T-helper 1 cell treated with Interleukin-12 subunit alpha and Interleukin-12 subunit beta and Interleukin-4 antibody, amounts not matched to agents 30 μg/mL and 1 μg/mL, for 36 hours (primary cell): ENCODE results near the gene SELENON.

Experiments used
- H3K27ac Mint-ChIP-seq: one replicate; pipeline ENCODE4 v1.8.0; 2021; ENCODE audit warnings: mild to moderate bottlenecking, mixed read lengths
- H3K27me3 Mint-ChIP-seq: one replicate; pipeline ENCODE4 v1.8.0; 2021; ENCODE audit warnings: low read depth, mixed read lengths
- H3K36me3 Mint-ChIP-seq: one replicate; pipeline ENCODE4 v1.8.0; 2021; ENCODE audit warnings: low read depth, mixed read lengths
- H3K4me1 Mint-ChIP-seq: one replicate; pipeline ENCODE4 v1.8.0; 2021; ENCODE audit warnings: low read depth, mixed read lengths
- H3K4me3 Mint-ChIP-seq: one replicate; pipeline ENCODE4 v1.8.0; 2021; ENCODE audit warnings: mild to moderate bottlenecking, moderate library complexity, mixed read lengths
- H3K9me3 Mint-ChIP-seq: one replicate; pipeline ENCODE4 v1.8.0; 2021; ENCODE audit warnings: mixed read lengths

Gene SELENON

DNA sequence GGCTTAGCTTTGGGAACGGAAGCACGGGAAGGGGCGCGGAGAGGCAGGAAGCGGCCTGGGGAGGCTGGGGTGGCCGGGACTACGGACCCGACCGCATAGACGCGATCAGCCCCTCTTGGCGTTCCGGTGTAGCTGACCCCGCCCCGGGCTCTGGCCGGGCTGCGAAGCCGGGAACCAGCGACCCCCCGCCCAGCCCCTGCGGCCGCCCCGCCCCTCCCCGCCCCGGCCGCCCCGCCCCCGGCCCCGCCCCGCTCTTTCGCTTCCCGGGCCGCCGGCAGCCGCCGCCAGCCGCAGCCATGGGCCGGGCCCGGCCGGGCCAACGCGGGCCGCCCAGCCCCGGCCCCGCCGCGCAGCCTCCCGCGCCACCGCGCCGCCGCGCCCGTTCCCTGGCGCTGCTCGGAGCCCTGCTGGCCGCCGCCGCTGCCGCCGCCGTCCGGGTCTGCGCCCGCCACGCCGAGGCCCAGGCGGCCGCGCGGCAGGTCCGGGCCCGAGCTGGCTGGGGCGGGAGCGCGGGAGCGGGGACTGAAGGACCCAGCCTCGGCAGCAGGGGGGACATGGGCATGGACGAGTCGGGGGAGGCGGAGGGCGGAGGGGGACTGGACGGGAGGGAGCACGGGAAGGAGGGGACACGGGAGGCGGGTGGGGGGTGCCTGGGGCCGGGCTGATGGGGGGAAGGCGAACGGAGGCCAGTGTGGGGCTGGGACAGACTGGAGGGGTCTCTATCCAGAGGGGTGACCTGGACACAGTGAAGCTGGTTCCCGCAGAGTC lies at the start of gene SELENON:
SELENON (plus strand) TSS at position 259 of the 768 bp plus-strand sequence; CDS start at position 297, 38 bp downstream.
- Mint-ChIP-seq H3K27me3 (peaks cover 43% of the 10 kb centered on the region), H3K36me3 (peaks cover 2% of the 10 kb centered on the region), H3K4me1 (peaks cover 27% of the 10 kb centered on the region), H3K4me3 (peak within 1 kb of the TSS; percentile 75), H3K27ac (no peak within 1 kb of the TSS), H3K9me3 (no peaks in the 10 kb centered on the region)

- Mint-ChIP-seq H3K27ac (no peak overlapping the region), H3K27me3 (peaks cover 31% of the 10 kb centered on the region), H3K9me3 (no peaks in the 10 kb centered on the region), H3K4me3 (no peak overlapping the region), H3K36me3 (peaks cover 4% of the 10 kb centered on the region), H3K4me1 (peaks cover 9% of the 10 kb centered on the region)
Observed at GRCh38 chr1:25750923-25751605, 48.9 kb upstream of the SELENON start.

DNA sequence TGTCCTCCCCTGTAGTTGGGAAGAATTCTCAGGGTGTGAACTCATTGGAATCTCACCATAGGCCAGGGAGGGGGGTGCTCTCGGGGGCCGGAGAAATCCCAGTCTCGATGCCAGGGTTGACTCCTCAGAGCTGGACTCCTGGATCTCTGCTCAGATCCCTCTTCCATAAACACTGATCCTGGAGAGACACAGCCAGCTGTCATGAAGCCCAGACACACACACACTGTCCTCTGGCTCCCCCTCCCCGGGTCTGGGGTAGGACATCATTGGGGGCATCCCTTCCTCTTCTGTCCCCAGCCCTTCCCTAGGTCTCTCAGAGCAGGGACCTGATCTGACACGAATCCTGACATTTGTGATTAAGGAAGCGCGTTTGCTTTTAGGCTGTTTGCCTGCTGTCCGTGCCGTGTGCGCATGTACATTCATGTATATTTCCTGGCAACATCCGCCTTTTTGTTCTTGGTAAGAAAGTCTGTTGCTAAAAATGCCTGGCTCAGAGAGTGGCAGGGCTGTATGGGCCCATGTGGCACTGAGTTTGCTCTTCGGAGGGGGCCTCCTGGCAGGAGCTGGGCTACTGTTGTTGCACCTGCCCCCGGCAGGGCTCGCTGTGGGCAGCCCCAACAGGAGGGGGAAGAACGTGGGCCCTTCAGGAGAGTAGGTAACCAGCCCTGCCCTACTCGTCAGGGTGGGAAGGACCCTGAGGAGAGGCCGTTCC lies 45.4 kb upstream of the SELENON start:
- H3K4me3 Mint-ChIP-seq = no peak overlapping the region
- peaks cover 46% of the 10 kb centered on the region for H3K27me3 Mint-ChIP-seq
- H3K27ac Mint-ChIP-seq = no peak overlapping the region
- H3K9me3 Mint-ChIP-seq = no peaks in the 10 kb centered on the region
- peaks cover 9% of the 10 kb centered on the region for H3K4me1 Mint-ChIP-seq
- H3K36me3 Mint-ChIP-seq = peaks cover 4% of the 10 kb centered on the region

GRCh38 chr1:25755475-25756125 lies 44.4 kb upstream of the SELENON start:
- H3K4me3 Mint-ChIP-seq = no peak overlapping the region
- no peak overlapping the region for H3K27ac Mint-ChIP-seq
- peaks cover 4% of the 10 kb centered on the region for H3K36me3 Mint-ChIP-seq

DNA sequence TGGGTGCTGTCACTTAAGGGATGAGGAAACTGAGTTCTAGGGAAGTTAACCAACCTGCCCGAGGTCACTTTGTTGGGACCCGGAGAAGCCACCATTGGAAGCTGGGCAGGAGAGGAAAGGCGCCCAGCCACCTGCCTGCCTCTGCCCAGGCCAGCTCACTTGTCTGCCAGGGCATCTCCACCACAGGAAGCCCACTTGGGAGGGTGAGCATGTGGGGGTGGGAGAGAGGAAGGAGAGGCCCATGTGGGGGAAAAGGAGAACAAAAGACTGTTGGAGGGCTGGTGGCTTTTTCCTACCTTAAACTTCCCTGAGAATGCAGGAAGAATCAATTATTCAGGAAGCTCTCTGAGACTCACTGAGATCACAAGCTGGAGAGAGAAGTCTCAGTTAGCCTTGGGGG lies 43.8 kb upstream of the SELENON start:
- peaks cover 54% of the 10 kb centered on the region for H3K27me3 Mint-ChIP-seq
- peaks cover 9% of the 10 kb centered on the region for H3K4me1 Mint-ChIP-seq
- H3K4me3 Mint-ChIP-seq = no peak overlapping the region
- no peak overlapping the region for H3K27ac Mint-ChIP-seq
- H3K9me3 Mint-ChIP-seq = no peaks in the 10 kb centered on the region
- H3K36me3 Mint-ChIP-seq = peaks cover 4% of the 10 kb centered on the region

More at GRCh38 chr1:25755475-25756125, 44.4 kb upstream of the SELENON start:
- Mint-ChIP-seq H3K9me3 (no peaks in the 10 kb centered on the region), H3K4me1 (peaks cover 9% of the 10 kb centered on the region), H3K27me3 (peaks cover 55% of the 10 kb centered on the region)

- H3K27me3 Mint-ChIP-seq = peaks cover 49% of the 10 kb centered on the region
- no peak overlapping the region for H3K27ac Mint-ChIP-seq
- no peaks in the 10 kb centered on the region for H3K9me3 Mint-ChIP-seq
- H3K4me3 Mint-ChIP-seq = no peak overlapping the region
- peaks cover 4% of the 10 kb centered on the region for H3K36me3 Mint-ChIP-seq
- peaks cover 9% of the 10 kb centered on the region for H3K4me1 Mint-ChIP-seq
Observed at GRCh38 chr1:25757151-25757845, 42.7 kb upstream of the SELENON start.

- H3K36me3 Mint-ChIP-seq = peaks cover 4% of the 10 kb centered on the region
- H3K4me1 Mint-ChIP-seq = peaks cover 9% of the 10 kb centered on the region
- no peak overlapping the region for H3K27ac Mint-ChIP-seq
- no peaks in the 10 kb centered on the region for H3K9me3 Mint-ChIP-seq
- peaks cover 49% of the 10 kb centered on the region for H3K27me3 Mint-ChIP-seq
- H3K4me3 Mint-ChIP-seq = no peak overlapping the region
Observed at GRCh38 chr1:25757846-25758185, 42.2 kb upstream of the SELENON start.

GRCh38 chr1:25758466-25759070 lies 41.4 kb upstream of the SELENON start:
- peaks cover 9% of the 10 kb centered on the region for H3K4me1 Mint-ChIP-seq
- no peak overlapping the region for H3K4me3 Mint-ChIP-seq
- no peaks in the 10 kb centered on the region for H3K9me3 Mint-ChIP-seq
- peaks cover 4% of the 10 kb centered on the region for H3K36me3 Mint-ChIP-seq
- H3K27me3 Mint-ChIP-seq = peaks cover 46% of the 10 kb centered on the region
- no peak overlapping the region for H3K27ac Mint-ChIP-seq

DNA sequence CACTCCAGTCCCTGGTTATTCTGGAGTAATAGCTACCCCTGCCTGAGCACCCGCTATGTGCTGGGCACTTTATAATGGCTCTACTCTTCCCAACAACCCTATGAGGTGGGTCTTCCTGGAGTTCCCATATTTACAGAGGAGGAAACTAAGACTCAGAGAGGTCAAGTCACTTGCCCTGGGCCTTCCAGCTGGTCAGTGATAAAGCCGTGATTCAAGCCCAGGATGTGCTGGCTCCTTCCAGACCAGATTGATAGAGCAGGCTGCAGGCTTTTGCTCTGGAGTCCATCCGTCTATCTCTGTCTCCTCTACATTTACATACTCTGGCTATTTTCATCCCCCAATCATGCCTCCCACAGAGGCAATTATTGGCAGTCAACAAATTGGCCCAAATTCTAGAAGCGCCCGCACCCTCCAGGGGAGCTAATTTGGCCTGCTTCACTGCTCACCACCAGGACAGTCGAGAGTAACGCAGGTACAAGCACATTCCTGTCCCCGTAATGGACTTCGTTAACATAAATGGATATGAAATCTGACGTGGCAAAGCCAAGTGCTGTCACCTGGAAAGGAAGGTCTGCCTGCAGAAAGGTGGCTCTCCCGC lies 39.8 kb upstream of the SELENON start:
- peaks cover 38% of the 10 kb centered on the region for H3K27me3 Mint-ChIP-seq
- H3K4me3 Mint-ChIP-seq = no peak overlapping the region
- H3K9me3 Mint-ChIP-seq = no peaks in the 10 kb centered on the region
- peaks cover 3% of the 10 kb centered on the region for H3K36me3 Mint-ChIP-seq
- peaks cover 6% of the 10 kb centered on the region for H3K4me1 Mint-ChIP-seq
- H3K27ac Mint-ChIP-seq = no peak overlapping the region

- H3K36me3 Mint-ChIP-seq = no peaks in the 10 kb centered on the region
- H3K4me3 Mint-ChIP-seq = no peak overlapping the region
- H3K4me1 Mint-ChIP-seq = peaks cover 2% of the 10 kb centered on the region
- H3K27ac Mint-ChIP-seq = no peak overlapping the region
- no peaks in the 10 kb centered on the region for H3K9me3 Mint-ChIP-seq
- H3K27me3 Mint-ChIP-seq = peaks cover 33% of the 10 kb centered on the region
Observed at GRCh38 chr1:25760871-25761270, 39.1 kb upstream of the SELENON start.

DNA sequence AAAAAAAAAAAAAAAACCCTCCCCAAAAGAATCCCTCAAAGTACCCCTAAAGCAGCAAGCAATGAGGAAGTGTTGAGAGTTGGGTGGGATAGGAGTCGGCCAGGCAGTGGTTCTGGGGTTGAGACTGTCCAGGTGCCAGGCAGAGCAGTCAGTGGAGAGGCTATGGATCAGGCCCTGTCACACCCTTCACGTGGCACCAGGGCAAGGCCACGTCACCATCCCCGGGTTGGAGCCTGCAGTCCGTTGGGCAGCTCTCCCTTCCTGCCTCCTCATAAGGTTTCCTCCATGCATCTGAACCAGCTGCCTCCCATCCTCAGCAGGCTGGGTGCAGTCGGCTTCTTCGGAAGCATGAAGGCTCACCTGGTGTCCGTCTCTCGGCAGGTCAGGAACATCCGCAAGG lies 36.5 kb upstream of the SELENON start:
- no peak overlapping the region for H3K4me3 Mint-ChIP-seq
- no peak overlapping the region for H3K27ac Mint-ChIP-seq
- H3K36me3 Mint-ChIP-seq = no peaks in the 10 kb centered on the region

GRCh38 chr1:25765136-25765922 lies 34.7 kb upstream of the SELENON start:
- peaks cover 1% of the 10 kb centered on the region for H3K4me1 Mint-ChIP-seq
- H3K4me3 Mint-ChIP-seq = no peak overlapping the region

More for the DNA sequence above, 36.5 kb upstream of the SELENON start:
- Mint-ChIP-seq H3K9me3 (no peaks in the 10 kb centered on the region), H3K4me1 (peaks cover 1% of the 10 kb centered on the region), H3K27me3 (peaks cover 16% of the 10 kb centered on the region)

More at GRCh38 chr1:25765136-25765922, 34.7 kb upstream of the SELENON start:
- no peaks in the 10 kb centered on the region for H3K36me3 Mint-ChIP-seq
- H3K9me3 Mint-ChIP-seq = no peaks in the 10 kb centered on the region
- H3K27ac Mint-ChIP-seq = no peak overlapping the region
- H3K27me3 Mint-ChIP-seq = peaks cover 12% of the 10 kb centered on the region
